ENCODE measurements around the gene NAA35.
"Not testable (repeated sequence)": the region's sequence is repeated elsewhere in the genome, so short reads cannot be mapped to it uniquely, and the experiment has no call there.

Gene NAA35

GRCh38 chr9:85914108-85914507, 26.8 kb upstream of the NAA35 start:
- Histone ChIP-seq H2AFZ (no peak overlapping the region), H3K9ac (no peak overlapping the region), H3K4me1 (no peaks in the 10 kb centered on the region), H3K4me2 (ENCODE audit: low read length) (no peak overlapping the region), H3K27me3 (ENCODE audit: control insufficient read depth, insufficient read depth, low read length) (no peaks in the 10 kb centered on the region), H3K9me3 (ENCODE audit: control insufficient read depth, low read length) (no peaks in the 10 kb centered on the region), H3K4me3 (ENCODE audit: low read depth, low read length) (no peak overlapping the region), H3K36me3 (ENCODE audit: control insufficient read depth, insufficient read depth, low read length) (no peaks in the 10 kb centered on the region), H3K27ac (no peak overlapping the region), H3K79me2 (no peaks in the 10 kb centered on the region)
- TF ChIP-seq CTCF (IDR thresholded peaks at IDR 0.05) = no peak

- Histone ChIP-seq H3K79me2 (no peaks in the 10 kb centered on the region), H3K4me3 (ENCODE audit: low read depth, low read length) (no peak overlapping the region), H3K36me3 (ENCODE audit: control insufficient read depth, insufficient read depth, low read length) (no peaks in the 10 kb centered on the region), H2AFZ (no peak overlapping the region), H3K27me3 (ENCODE audit: control insufficient read depth, insufficient read depth, low read length) (no peaks in the 10 kb centered on the region), H3K9ac (no peak overlapping the region), H3K4me2 (ENCODE audit: low read length) (no peak overlapping the region), H3K4me1 (no peaks in the 10 kb centered on the region), H3K27ac (no peak overlapping the region), H3K9me3 (ENCODE audit: control insufficient read depth, low read length) (no peaks in the 10 kb centered on the region)
- no peak for TF ChIP-seq CTCF (IDR thresholded peaks at IDR 0.05)
These were observed 23.2 kb upstream of the NAA35 start for GRCh38 chr9:85917756-85918155.

- Histone ChIP-seq H3K4me1 (no peaks in the 10 kb centered on the region), H3K9me3 (ENCODE audit: control insufficient read depth, low read length) (no peaks in the 10 kb centered on the region), H2AFZ (no peak overlapping the region), H3K9ac (no peak overlapping the region), H3K79me2 (no peaks in the 10 kb centered on the region), H3K27me3 (ENCODE audit: control insufficient read depth, insufficient read depth, low read length) (no peaks in the 10 kb centered on the region), H3K36me3 (ENCODE audit: control insufficient read depth, insufficient read depth, low read length) (no peaks in the 10 kb centered on the region), H3K4me2 (ENCODE audit: low read length) (no peak overlapping the region), H3K4me3 (ENCODE audit: low read depth, low read length) (no peak overlapping the region), H3K27ac (no peak overlapping the region)
- TF ChIP-seq CTCF (IDR thresholded peaks at IDR 0.05) = no peak
These were observed 15.5 kb upstream of the NAA35 start for GRCh38 chr9:85925493-85925892.

- H2AFZ ChIP-seq = no peak overlapping the region
- H3K79me2 ChIP-seq = no peaks in the 10 kb centered on the region
- no peaks in the 10 kb centered on the region for H3K4me1 ChIP-seq
- H3K9me3 ChIP-seq (ENCODE audit: control insufficient read depth, low read length) = no peaks in the 10 kb centered on the region
- no peaks in the 10 kb centered on the region for H3K27me3 ChIP-seq (ENCODE audit: control insufficient read depth, insufficient read depth, low read length)
- H3K27ac ChIP-seq = no peak overlapping the region
- TF ChIP-seq CTCF (IDR thresholded peaks at IDR 0.05) = no peak
- H3K4me2 ChIP-seq (ENCODE audit: low read length) = no peak overlapping the region
- no peaks in the 10 kb centered on the region for H3K36me3 ChIP-seq (ENCODE audit: control insufficient read depth, insufficient read depth, low read length)
- no peak overlapping the region for H3K4me3 ChIP-seq (ENCODE audit: low read depth, low read length)
- no peak overlapping the region for H3K9ac ChIP-seq
These were observed 13.9 kb upstream of the NAA35 start for GRCh38 chr9:85927076-85927475.

GRCh38 chr9:85931495-85931894, 9.5 kb upstream of the NAA35 start:
- Histone ChIP-seq H3K4me2 (ENCODE audit: low read length) (no peak overlapping the region), H2AFZ (no peak overlapping the region), H3K9me3 (ENCODE audit: control insufficient read depth, low read length) (no peaks in the 10 kb centered on the region), H3K4me3 (ENCODE audit: low read depth, low read length) (no peak overlapping the region), H3K79me2 (no peaks in the 10 kb centered on the region), H3K36me3 (ENCODE audit: control insufficient read depth, insufficient read depth, low read length) (no peaks in the 10 kb centered on the region), H3K27me3 (ENCODE audit: control insufficient read depth, insufficient read depth, low read length) (no peaks in the 10 kb centered on the region), H3K9ac (no peak overlapping the region), H3K4me1 (no peaks in the 10 kb centered on the region), H3K27ac (no peak overlapping the region)
- TF ChIP-seq CTCF (IDR thresholded peaks at IDR 0.05) = no peak

- not testable (repeated sequence) for H3K79me2 ChIP-seq; H3K27me3 ChIP-seq (ENCODE audit: control insufficient read depth, insufficient read depth, low read length); H3K36me3 ChIP-seq (ENCODE audit: control insufficient read depth, insufficient read depth, low read length); H3K27ac ChIP-seq; H2AFZ ChIP-seq; H3K9ac ChIP-seq; H3K4me2 ChIP-seq (ENCODE audit: low read length); H3K4me1 ChIP-seq; H3K4me3 ChIP-seq (ENCODE audit: low read depth, low read length); H3K9me3 ChIP-seq (ENCODE audit: control insufficient read depth, low read length)
These were observed 5.0 kb upstream of the NAA35 start for GRCh38 chr9:85935950-85936349.
